ENCODE results near the gene PIR. TPM values are rescaled to one million over a fixed set of nuclear protein-coding genes. Genes with fewer than 3 reads are reported as not detected.

PIR gene
- total and polyA plus RNA-seq, 9 of the 15 experiments (the other 6 are each of a cell fraction or from before 2014, with no cell fraction given): 7.5 to 29.8 (median 11.5) TPM

- no peak for TF ChIP-seq CHD7 (IDR thresholded peaks at IDR 0.05; ENCODE audit: low read depth, low read length)
- TF ChIP-seq ZNF778 (CRISPR knock-in tag; IDR thresholded peaks at IDR 0.05): no peak
- peak; percentile 65 to 78 for TF ChIP-seq RAD21 (CRISPR knock-in tag; conservative IDR thresholded peaks at IDR 0.05 in 1 of 2, IDR thresholded peaks at IDR 0.05 in 1 of 2)
These were observed 144.1 kb downstream of the PIR start (continued) for GRCh38 chrX:15349046-15349445.
